Uterine smooth muscle cell (primary cell): ENCODE results near the gene SLC22A24. TPM values are rescaled to one million over a fixed set of nuclear protein-coding genes. Genes with fewer than 3 reads are reported as not detected.

Source experiments
- total RNA-seq: library from RNA; depleted of rRNA; stranded (reverse); fragments of >200 nt; gene quantifications from 2 replicates; pipeline ENCODE4 v1.2.3, GENCODE V29; 2014

The SLC22A24 gene, protein sequence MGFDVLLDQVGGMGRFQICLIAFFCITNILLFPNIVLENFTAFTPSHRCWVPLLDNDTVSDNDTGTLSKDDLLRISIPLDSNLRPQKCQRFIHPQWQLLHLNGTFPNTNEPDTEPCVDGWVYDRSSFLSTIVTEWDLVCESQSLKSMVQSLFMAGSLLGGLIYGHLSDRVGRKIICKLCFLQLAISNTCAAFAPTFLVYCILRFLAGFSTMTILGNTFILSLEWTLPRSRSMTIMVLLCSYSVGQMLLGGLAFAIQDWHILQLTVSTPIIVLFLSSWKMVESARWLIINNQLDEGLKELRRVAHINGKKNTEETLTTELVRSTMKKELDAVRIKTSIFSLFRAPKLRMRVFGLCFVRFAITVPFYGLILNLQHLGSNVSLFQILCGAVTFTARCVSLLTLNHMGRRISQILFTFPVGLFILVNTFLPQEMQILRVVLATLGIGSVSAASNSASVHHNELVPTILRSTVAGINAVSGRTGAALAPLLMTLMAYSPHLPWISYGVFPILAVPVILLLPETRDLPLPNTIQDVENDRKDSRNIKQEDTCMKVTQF
- total RNA-seq, result not detected in 2 replicates

DNA sequence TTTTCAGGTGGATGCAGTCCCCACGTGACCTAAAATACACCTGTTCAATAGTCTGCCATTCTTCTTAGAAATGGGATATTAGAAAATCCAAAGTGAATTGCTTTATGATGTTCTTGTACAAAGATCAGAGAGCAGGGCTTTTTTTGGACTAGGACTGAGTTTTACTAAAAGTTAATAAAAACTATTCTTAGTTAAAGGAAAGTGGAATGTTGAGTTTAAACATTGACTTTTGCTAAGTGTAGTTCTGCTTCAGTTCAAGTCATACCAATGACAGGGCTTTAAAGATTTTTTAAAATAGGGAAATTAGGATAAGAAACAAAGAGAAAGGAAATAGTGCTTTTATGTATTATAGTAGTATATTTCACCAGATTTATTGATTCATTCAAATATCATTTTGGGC lies at the start of gene SLC22A24:
Gene SLC22A24 (minus strand): TSS at position 101 of the 400 bp plus-strand sequence. CDS start 442 bp downstream, outside the sequence.

Other genes starting within 250 kb of the SLC22A24 start
- not detected in 2 replicates for gene CHRM1, start 222.9 kb downstream of the SLC22A24 start, total RNA-seq
- gene SLC22A6, start 159.3 kb downstream of the SLC22A24 start, total RNA-seq, result not detected in 2 replicates
- gene SLC22A8, start 128.4 kb downstream of the SLC22A24 start, total RNA-seq, result under 0.01 TPM in 1 of 2 replicates, not detected in the other
- not detected in 2 replicates for gene SLC22A25, start 99.4 kb upstream of the SLC22A24 start, total RNA-seq
- not detected in 2 replicates for gene SLC22A9, start 225.6 kb upstream of the SLC22A24 start, total RNA-seq